A549 (cell line): ENCODE data around the gene LAMA1. TPM values are rescaled to one million over a fixed set of nuclear protein-coding genes. Genes with fewer than 3 reads are reported as not detected.

Source experiments
- ATAC-seq, 2 experiments: fragments of 200-7000 bp in 1 of 2; fragments of >200 bp in 1 of 2; cut with Nextera tagmentation in 1 of 2; cut with Tn5 transposase in 1 of 2; 3 replicates each; pipeline versions ENCODE4 v1.8.0 to v1.9.1; 2018 to 2020; ENCODE audit warnings: mild to moderate bottlenecking in 1 of 2, moderate library complexity in 1 of 2
- CTCF ChIA-PET: fragments of 300-600 bp; sonication (Branson Sonifier 250); formaldehyde crosslinking; extraction: SDS; loops from one replicate; lab custom pipeline; 2021; ENCODE audit warnings: antibody characterized with exemption, inconsistent platforms; lab: Yijun Ruan, JAX
- POLR2A ChIA-PET: fragments of 350-600 bp; formaldehyde crosslinking; extraction: SDS; loops from one replicate; lab custom pipeline; 2021; ENCODE audit warnings: antibody characterized with exemption, inconsistent platforms; lab: Yijun Ruan, JAX
- DNase-seq, 2 experiments: peaks; one replicate each; pipeline versions ENCODE4 v3.0.0 to v3.0.0-alpha.2; 2011 to 2016; ENCODE audit warnings: low read depth in 1 of 2, low spot score in 1 of 2
- FAIRE-seq: peaks from 2 replicates; lab custom pipeline; 2011; peaks lifted over from hg19 to GRCh38; lab: Jason Lieb, UNC
- H3K27ac ChIP-seq, 2 experiments: fragments of >200 bp; sonication (Bioruptor Twin); formaldehyde crosslinking; 3 replicates each; pipeline ENCODE4 v1.5.1; 2016 to 2017
- H3K4me1 ChIP-seq: fragments of >200 bp; sonication (Bioruptor Twin); formaldehyde crosslinking; 3 replicates; pipeline ENCODE4 v1.6.1; 2016
- H3K4me2 ChIP-seq: fragments of >200 bp; sonication (Bioruptor Twin); formaldehyde crosslinking; 3 replicates; pipeline ENCODE4 v1.6.1; 2016
- H3K4me3 ChIP-seq: fragments of >200 bp; sonication (Bioruptor Twin); formaldehyde crosslinking; 3 replicates; pipeline ENCODE4 v1.5.1; 2016
- H3K9me3 ChIP-seq: fragments of >200 bp; sonication (Bioruptor Twin); formaldehyde crosslinking; 3 replicates; pipeline ENCODE4 v1.6.1; 2016
- CBX2 ChIP-seq: fragments of 200-600 bp; sonication (generic); IDR thresholded peaks from 2 replicates; pipeline ENCODE4 v1.6.1; 2016; ENCODE audit warnings: low read depth, mild to moderate bottlenecking, borderline replicate concordance
- CBX8 ChIP-seq: fragments of 200-600 bp; sonication (generic); IDR thresholded peaks from 2 replicates; pipeline ENCODE4 v1.6.1; 2016
- CEBPB ChIP-seq, 2 experiments: fragments of >200 bp in 1 of 2; sonication (Bioruptor Twin) in 1 of 2; formaldehyde crosslinking in 1 of 2; IDR thresholded peaks; 2 replicates each; pipeline ENCODE4 v1.6.1; 2012 to 2016
- ESRRA ChIP-seq: fragments of 150-350 bp; IDR thresholded peaks from 2 replicates; pipeline ENCODE4 v1.6.1; 2014; ENCODE audit warnings: mild to moderate bottlenecking, low read length, borderline replicate concordance
- FOSB ChIP-seq: fragments of 250-450 bp; sonication (Bioruptor Pico); IDR thresholded peaks from 2 replicates; pipeline ENCODE4 v1.5.0; 2020; ENCODE audit warnings: mild to moderate bottlenecking, moderate library complexity
- HOXB13 ChIP-seq: fragments of 250-450 bp; sonication (Bioruptor Pico); IDR thresholded peaks from 2 replicates; pipeline ENCODE4 v1.5.0; 2020; ENCODE audit warnings: low read depth, mild to moderate bottlenecking, moderate library complexity
- HOXB5 ChIP-seq: fragments of 250-450 bp; sonication (Bioruptor Pico); IDR thresholded peaks from 2 replicates; pipeline ENCODE4 v1.5.0; 2020; ENCODE audit warnings: mild to moderate bottlenecking, moderate library complexity
- JUNB ChIP-seq: fragments of >200 bp; sonication (Bioruptor Twin); formaldehyde crosslinking; IDR thresholded peaks from 2 replicates; pipeline ENCODE4 v1.6.1; 2016
- KDM1A ChIP-seq: fragments of 200-600 bp; sonication (generic); IDR thresholded peaks from 2 replicates; pipeline ENCODE4 v1.6.1; 2016; ENCODE audit warnings: low read depth, mild to moderate bottlenecking
- MYC ChIP-seq: IDR thresholded peaks from 2 replicates; pipeline ENCODE4 v1.6.1; 2012; ENCODE audit warnings: mild to moderate bottlenecking, inconsistent platforms, low read length, improper control_type of control experiment, borderline replicate concordance
- PHF8 ChIP-seq: fragments of 200-600 bp; sonication (generic); IDR thresholded peaks from 2 replicates; pipeline ENCODE4 v1.6.1; 2016; ENCODE audit warnings: low read depth, mild to moderate bottlenecking, antibody characterized with exemption, moderate library complexity, borderline replicate concordance
- POLR2AphosphoS2 ChIP-seq: conservative IDR thresholded peaks from 2 replicates; pipeline ENCODE4 v1.6.1; 2012; ENCODE audit warnings: low read length, improper control_type of control experiment, inconsistent platforms
- RAD21 ChIP-seq, 2 experiments: fragments of >200 bp in 1 of 2; sonication (Bioruptor Twin) in 1 of 2; formaldehyde crosslinking in 1 of 2; IDR thresholded peaks in 1 of 2; conservative IDR thresholded peaks in 1 of 2; 2 replicates in 1 of 2; 3 replicates in 1 of 2; pipeline ENCODE4 v1.6.1; 2012 to 2018; ENCODE audit warnings: inconsistent platforms in 1 of 2
- RFX5 ChIP-seq: fragments of 450-650 bp; IDR thresholded peaks from 2 replicates; pipeline ENCODE4 v1.7.1; 2014; ENCODE audit warnings: antibody characterized with exemption, mild to moderate bottlenecking, moderate library complexity
- RNF2 ChIP-seq: fragments of 200-600 bp; sonication (generic); IDR thresholded peaks from 2 replicates; pipeline ENCODE4 v1.6.1; 2016; ENCODE audit warnings: low read depth, mild to moderate bottlenecking, antibody characterized with exemption, moderate library complexity, borderline replicate concordance
- TFCP2L1 ChIP-seq: fragments of 250-450 bp; sonication (Bioruptor Pico); IDR thresholded peaks from 2 replicates; pipeline ENCODE4 v1.5.0; 2021; ENCODE audit warnings: mild to moderate bottlenecking
- ZC3H11A ChIP-seq: fragments of 450-650 bp; IDR thresholded peaks from 2 replicates; pipeline ENCODE4 v1.6.1; 2014; ENCODE audit warnings: antibody characterized with exemption, mild to moderate bottlenecking
- ZSCAN20 ChIP-seq: fragments of 250-450 bp; sonication (Bioruptor Pico); IDR thresholded peaks from 2 replicates; pipeline ENCODE4 v1.8.0; 2022; ENCODE audit warnings: mild to moderate bottlenecking, moderate library complexity
- WGBS: methylation state at CpG from one replicate; pipeline ENCODE4 v1.1.6; 2017; ENCODE audit errors: missing lambda C conversion rate; 5-methylcytosine and 5-hydroxymethylcytosine counted together
- polyA plus RNA-seq, 4 experiments: library from polyadenylated mRNA; depleted of rRNA in 3 of 4; stranded (reverse); fragments of >200 nt; fragmentation: RNase III in 1 of 4; extraction: RNeasy Plus Mini Kit Qiagen cat#74134 plus additional on column Dnase treatment in 1 of 4; gene quantifications; 2 replicates in 3 of 4; 3 replicates in 1 of 4; pipeline ENCODE4 v1.2.3, GENCODE V29; 2011 to 2017
- TF ChIP-seq, protein P1 (sequence below): fragments of 450-650 bp; IDR thresholded peaks from 2 replicates; pipeline ENCODE4 v1.6.1; 2014; ENCODE audit warnings: antibody characterized with exemption
- TF ChIP-seq, protein P2 (sequence below): fragments of 200-600 bp; sonication (generic); IDR thresholded peaks from 2 replicates; pipeline ENCODE4 v1.6.1; 2016; ENCODE audit warnings: antibody characterized with exemption, mild to moderate bottlenecking, moderate library complexity
- TF ChIP-seq, protein P3 (sequence below): IDR thresholded peaks from 2 replicates; pipeline ENCODE4 v1.6.1; 2012
- TF ChIP-seq, protein P4 (sequence below): fragments of 150-350 bp; IDR thresholded peaks from 2 replicates; pipeline ENCODE4 v1.6.1; 2014; ENCODE audit warnings: low read depth, mild to moderate bottlenecking, low read length
- TF ChIP-seq, protein P5 (sequence below): fragments of 250-450 bp; sonication (Bioruptor Pico); IDR thresholded peaks from 2 replicates; pipeline ENCODE4 v1.5.0; 2020; ENCODE audit warnings: low read depth, mild to moderate bottlenecking, moderate library complexity

Gene LAMA1
- polyA plus RNA-seq, 2 of the 4 experiments (the other 2 are of a cell fraction) = 0.05 to 0.06 TPM

DNA sequence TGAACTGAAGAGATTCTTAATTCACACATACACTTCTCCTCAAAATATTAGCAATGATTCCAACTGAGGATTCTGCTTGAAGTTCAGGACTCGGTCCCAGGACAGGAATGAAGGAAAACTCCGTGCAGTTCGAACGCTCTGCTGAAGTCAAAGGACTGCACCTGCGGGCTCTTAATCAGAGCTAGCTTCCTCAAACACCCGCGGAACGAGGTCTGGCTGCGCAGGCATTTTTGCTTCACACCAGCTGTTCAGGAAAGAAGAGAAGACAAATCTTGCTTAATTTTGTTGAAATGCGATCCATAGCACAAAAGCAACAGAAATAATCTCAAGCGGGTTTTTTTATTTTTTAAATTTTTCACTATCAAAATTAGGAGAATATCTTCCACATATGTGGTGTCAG, 175.6 kb downstream of the LAMA1 start:
- DNase-seq (no peak), ATAC-seq (no peak), FAIRE-seq (no peak)
- TF ChIP-seq ZC3H11A (no peak), KDM1A (no peak), POLR2AphosphoS2 (no peak), RNF2 (no peak), RAD21 (conservative IDR thresholded peaks at IDR 0.05 in 1 of 2, IDR thresholded peaks at IDR 0.05 in 1 of 2) (no peak), CEBPB (IDR thresholded peaks at IDR 0.05) (no peak), HOXB5 (CRISPR knock-in tag) (no peak), RFX5 (no peak), HOXB13 (CRISPR knock-in tag) (no peak), MYC (no peak)
- TF ChIP-seq, protein P1, sequence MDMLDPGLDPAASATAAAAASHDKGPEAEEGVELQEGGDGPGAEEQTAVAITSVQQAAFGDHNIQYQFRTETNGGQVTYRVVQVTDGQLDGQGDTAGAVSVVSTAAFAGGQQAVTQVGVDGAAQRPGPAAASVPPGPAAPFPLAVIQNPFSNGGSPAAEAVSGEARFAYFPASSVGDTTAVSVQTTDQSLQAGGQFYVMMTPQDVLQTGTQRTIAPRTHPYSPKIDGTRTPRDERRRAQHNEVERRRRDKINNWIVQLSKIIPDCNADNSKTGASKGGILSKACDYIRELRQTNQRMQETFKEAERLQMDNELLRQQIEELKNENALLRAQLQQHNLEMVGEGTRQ = no peak
- TF ChIP-seq, protein P2, sequence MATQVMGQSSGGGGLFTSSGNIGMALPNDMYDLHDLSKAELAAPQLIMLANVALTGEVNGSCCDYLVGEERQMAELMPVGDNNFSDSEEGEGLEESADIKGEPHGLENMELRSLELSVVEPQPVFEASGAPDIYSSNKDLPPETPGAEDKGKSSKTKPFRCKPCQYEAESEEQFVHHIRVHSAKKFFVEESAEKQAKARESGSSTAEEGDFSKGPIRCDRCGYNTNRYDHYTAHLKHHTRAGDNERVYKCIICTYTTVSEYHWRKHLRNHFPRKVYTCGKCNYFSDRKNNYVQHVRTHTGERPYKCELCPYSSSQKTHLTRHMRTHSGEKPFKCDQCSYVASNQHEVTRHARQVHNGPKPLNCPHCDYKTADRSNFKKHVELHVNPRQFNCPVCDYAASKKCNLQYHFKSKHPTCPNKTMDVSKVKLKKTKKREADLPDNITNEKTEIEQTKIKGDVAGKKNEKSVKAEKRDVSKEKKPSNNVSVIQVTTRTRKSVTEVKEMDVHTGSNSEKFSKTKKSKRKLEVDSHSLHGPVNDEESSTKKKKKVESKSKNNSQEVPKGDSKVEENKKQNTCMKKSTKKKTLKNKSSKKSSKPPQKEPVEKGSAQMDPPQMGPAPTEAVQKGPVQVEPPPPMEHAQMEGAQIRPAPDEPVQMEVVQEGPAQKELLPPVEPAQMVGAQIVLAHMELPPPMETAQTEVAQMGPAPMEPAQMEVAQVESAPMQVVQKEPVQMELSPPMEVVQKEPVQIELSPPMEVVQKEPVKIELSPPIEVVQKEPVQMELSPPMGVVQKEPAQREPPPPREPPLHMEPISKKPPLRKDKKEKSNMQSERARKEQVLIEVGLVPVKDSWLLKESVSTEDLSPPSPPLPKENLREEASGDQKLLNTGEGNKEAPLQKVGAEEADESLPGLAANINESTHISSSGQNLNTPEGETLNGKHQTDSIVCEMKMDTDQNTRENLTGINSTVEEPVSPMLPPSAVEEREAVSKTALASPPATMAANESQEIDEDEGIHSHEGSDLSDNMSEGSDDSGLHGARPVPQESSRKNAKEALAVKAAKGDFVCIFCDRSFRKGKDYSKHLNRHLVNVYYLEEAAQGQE = no peak
- 63% methylated on average over 11 of the region's 11 CpGs for WGBS
- no peak overlapping the region for H3K4me3 ChIP-seq
- CTCF ChIA-PET = interaction anchor here (1.0 to 1.3 kb wide), 2 partner anchors 22 to 81 kb away, joined by 3 to 5 read pairs; no protein-coding TSS in a partner anchor
- H3K9me3 ChIP-seq = no peaks in the 10 kb centered on the region
- POLR2A ChIA-PET = no interaction called here
- no peaks in the 10 kb centered on the region for H3K4me1 ChIP-seq
- no peak overlapping the region for H3K27ac ChIP-seq
- H3K4me2 ChIP-seq = no peak overlapping the region

DNA sequence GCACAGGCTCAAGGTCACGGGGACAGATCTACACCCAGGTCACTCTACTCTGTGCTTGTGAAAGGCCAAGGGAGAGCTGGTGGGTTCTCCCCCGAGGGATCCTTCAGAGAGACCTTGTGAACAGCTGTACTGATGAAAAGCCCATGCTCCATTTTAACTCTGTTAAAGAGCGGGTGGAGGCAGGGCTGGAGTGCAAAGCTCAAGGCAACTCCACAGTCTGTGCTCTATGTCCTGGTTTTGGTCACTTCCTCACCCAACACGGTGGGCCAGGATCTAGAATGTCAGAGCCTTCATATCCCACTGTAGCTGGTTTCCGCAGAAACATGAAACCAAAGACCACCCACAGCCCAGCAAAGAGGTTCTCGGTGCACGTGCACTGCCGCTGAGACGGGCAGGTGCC, 177.1 kb downstream of the LAMA1 start:
- no peaks in the 10 kb centered on the region for H3K9me3 ChIP-seq
- POLR2A ChIA-PET = no interaction called here
- ATAC-seq (no peak), DNase-seq (no peak), FAIRE-seq (no peak)
- CTCF ChIA-PET = interaction anchor here (0.8 to 1.2 kb wide), 3 partner anchors 12 to 82 kb away, joined by 3 to 4 read pairs (median 4); no protein-coding TSS in a partner anchor
- H3K27ac ChIP-seq = no peak overlapping the region
- H3K4me1 ChIP-seq = no peaks in the 10 kb centered on the region
- WGBS = 34% methylated on average over 8 of the region's 9 CpGs
- TF ChIP-seq JUNB (no peak), FOSB (no peak), ZSCAN20 (CRISPR knock-in tag) (no peak), CBX2 (no peak), CBX8 (no peak), TFCP2L1 (CRISPR knock-in tag) (no peak), ESRRA (no peak), CEBPB (IDR thresholded peaks at IDR 0.05) (no peak), PHF8 (no peak)
- TF ChIP-seq, protein P3, sequence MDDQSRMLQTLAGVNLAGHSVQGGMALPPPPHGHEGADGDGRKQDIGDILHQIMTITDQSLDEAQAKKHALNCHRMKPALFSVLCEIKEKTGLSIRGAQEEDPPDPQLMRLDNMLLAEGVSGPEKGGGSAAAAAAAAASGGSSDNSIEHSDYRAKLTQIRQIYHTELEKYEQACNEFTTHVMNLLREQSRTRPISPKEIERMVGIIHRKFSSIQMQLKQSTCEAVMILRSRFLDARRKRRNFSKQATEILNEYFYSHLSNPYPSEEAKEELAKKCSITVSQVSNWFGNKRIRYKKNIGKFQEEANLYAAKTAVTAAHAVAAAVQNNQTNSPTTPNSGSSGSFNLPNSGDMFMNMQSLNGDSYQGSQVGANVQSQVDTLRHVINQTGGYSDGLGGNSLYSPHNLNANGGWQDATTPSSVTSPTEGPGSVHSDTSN = no peak
- TF ChIP-seq, protein P4, sequence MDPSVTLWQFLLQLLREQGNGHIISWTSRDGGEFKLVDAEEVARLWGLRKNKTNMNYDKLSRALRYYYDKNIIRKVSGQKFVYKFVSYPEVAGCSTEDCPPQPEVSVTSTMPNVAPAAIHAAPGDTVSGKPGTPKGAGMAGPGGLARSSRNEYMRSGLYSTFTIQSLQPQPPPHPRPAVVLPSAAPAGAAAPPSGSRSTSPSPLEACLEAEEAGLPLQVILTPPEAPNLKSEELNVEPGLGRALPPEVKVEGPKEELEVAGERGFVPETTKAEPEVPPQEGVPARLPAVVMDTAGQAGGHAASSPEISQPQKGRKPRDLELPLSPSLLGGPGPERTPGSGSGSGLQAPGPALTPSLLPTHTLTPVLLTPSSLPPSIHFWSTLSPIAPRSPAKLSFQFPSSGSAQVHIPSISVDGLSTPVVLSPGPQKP = no peak
- TF ChIP-seq, protein P5, sequence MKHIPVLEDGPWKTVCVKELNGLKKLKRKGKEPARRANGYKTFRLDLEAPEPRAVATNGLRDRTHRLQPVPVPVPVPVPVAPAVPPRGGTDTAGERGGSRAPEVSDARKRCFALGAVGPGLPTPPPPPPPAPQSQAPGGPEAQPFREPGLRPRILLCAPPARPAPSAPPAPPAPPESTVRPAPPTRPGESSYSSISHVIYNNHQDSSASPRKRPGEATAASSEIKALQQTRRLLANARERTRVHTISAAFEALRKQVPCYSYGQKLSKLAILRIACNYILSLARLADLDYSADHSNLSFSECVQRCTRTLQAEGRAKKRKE = no peak
- H3K4me2 ChIP-seq = no peak overlapping the region
- no peak overlapping the region for H3K4me3 ChIP-seq
